ENCODE measurements around the gene SLC6A4.

The SLC6A4 gene

GRCh38 chr17:30241051-30241450 is 5.6 kb upstream of the SLC6A4 start:
- DNase-seq (ENCODE audit: low read depth in 2 of 2) = no peak
- H3K4me3 ChIP-seq (replicated peaks in 1 of 2; ENCODE audit: low read depth in 2 of 2, low read length in 2 of 2) = no peak overlapping the region
- no peak for TF ChIP-seq CTCF (IDR thresholded peaks at IDR 0.05; ENCODE audit: low read depth, low read length)

- no peak for TF ChIP-seq CTCF (IDR thresholded peaks at IDR 0.05; ENCODE audit: low read depth, low read length)
- no peak overlapping the region for H3K4me3 ChIP-seq (replicated peaks in 1 of 2; ENCODE audit: low read depth in 2 of 2, low read length in 2 of 2)
- no peak for DNase-seq (ENCODE audit: low read depth in 2 of 2)
Observed at GRCh38 chr17:30240177-30240576, 4.7 kb upstream of the SLC6A4 start.

GRCh38 chr17:30239089-30239462 is 3.6 kb upstream of the SLC6A4 start:
- DNase-seq (ENCODE audit: low read depth in 2 of 2) = no peak
- H3K4me3 ChIP-seq (replicated peaks in 1 of 2; ENCODE audit: low read depth in 2 of 2, low read length in 2 of 2) = no peak overlapping the region
- TF ChIP-seq CTCF (IDR thresholded peaks at IDR 0.05; ENCODE audit: low read depth, low read length) = no peak

GRCh38 chr17:30238387-30239088 is 3.0 kb upstream of the SLC6A4 start:
- DNase-seq (ENCODE audit: low read depth in 2 of 2) = no peak
- H3K4me3 ChIP-seq (replicated peaks in 1 of 2; ENCODE audit: low read depth in 2 of 2, low read length in 2 of 2) = no peak overlapping the region
- TF ChIP-seq CTCF (IDR thresholded peaks at IDR 0.05; ENCODE audit: low read depth, low read length) = no peak

GRCh38 chr17:30238003-30238344 is 2.5 kb upstream of the SLC6A4 start:
- DNase-seq (ENCODE audit: low read depth in 2 of 2) = no peak
- no peak overlapping the region for H3K4me3 ChIP-seq (replicated peaks in 1 of 2; ENCODE audit: low read depth in 2 of 2, low read length in 2 of 2)
- no peak for TF ChIP-seq CTCF (IDR thresholded peaks at IDR 0.05; ENCODE audit: low read depth, low read length)

GRCh38 chr17:30237296-30238002 is 2.0 kb upstream of the SLC6A4 start:
- no peak overlapping the region for H3K4me3 ChIP-seq (replicated peaks in 1 of 2; ENCODE audit: low read depth in 2 of 2, low read length in 2 of 2)
- no peak for DNase-seq (ENCODE audit: low read depth in 2 of 2)
- no peak for TF ChIP-seq CTCF (IDR thresholded peaks at IDR 0.05; ENCODE audit: low read depth, low read length)

Measured in cardiac fibroblast (primary cell).